ENCODE results near the gene POLR1A. TPM values are rescaled to one million over a fixed set of nuclear protein-coding genes. Genes with fewer than 3 reads are reported as not detected.

Gene POLR1A
- total and polyA plus RNA-seq, 4 donors, result 5.5 to 39.1 (median 9.7) TPM

GRCh38 chr2:86021396-86022378, 84.0 kb downstream of the POLR1A start:
- Histone ChIP-seq H3K9me3 (ENCODE audit: control insufficient read depth in 4 of 4, insufficient read depth in 3 of 4, low read length in 3 of 4) (no peaks in the 10 kb centered on the region), H3K4me1 (ENCODE audit: control insufficient read depth in 5 of 5, insufficient read depth in 5 of 5, low read length in 5 of 5) (peaks cover 0 to 10% (median 9%) of the 10 kb centered on the region in 5 donors), H3K4me3 (no peak overlapping the region), H3K27ac (ENCODE audit: low read depth in 1 of 2, low read length in 1 of 2) (no peak overlapping the region), H3K36me3 (ENCODE audit: control insufficient read depth in 4 of 4, insufficient read depth in 4 of 4, low read length in 4 of 4) (peaks cover 0 to 10% (median 2%) of the 10 kb centered on the region in 4 donors), H3K9ac (ENCODE audit: insufficient read depth in 1 of 2, low read length in 2 of 2) (no peak overlapping the region), H3K27me3 (ENCODE audit: control insufficient read depth in 3 of 3, insufficient read depth in 3 of 3, low read length in 2 of 3) (no peaks in the 10 kb centered on the region)
- no peak for DNase-seq
- no peak for TF ChIP-seq CTCF (IDR thresholded peaks at IDR 0.05; ENCODE audit: control extremely low read depth, extremely low read depth)
- ATAC-seq (ENCODE audit: insufficient read depth, low FRiP score), result no peak
- WGBS, 2 donors, result 85 to 95% methylated on average over 12 of the region's 12 CpGs

- TF ChIP-seq CTCF (IDR thresholded peaks at IDR 0.05; ENCODE audit: control extremely low read depth, extremely low read depth), result no peak
- Histone ChIP-seq H3K27me3 (ENCODE audit: control insufficient read depth in 3 of 3, insufficient read depth in 3 of 3, low read length in 2 of 3) (no peaks in the 10 kb centered on the region), H3K4me3 (no peak overlapping the region), H3K27ac (ENCODE audit: low read depth in 1 of 2, low read length in 1 of 2) (no peak overlapping the region), H3K9me3 (ENCODE audit: control insufficient read depth in 4 of 4, insufficient read depth in 3 of 4, low read length in 3 of 4) (no peaks in the 10 kb centered on the region), H3K36me3 (ENCODE audit: control insufficient read depth in 4 of 4, insufficient read depth in 4 of 4, low read length in 4 of 4) (peaks cover 0 to 6% (median 2%) of the 10 kb centered on the region in 4 donors), H3K9ac (ENCODE audit: insufficient read depth in 1 of 2, low read length in 2 of 2) (no peak overlapping the region), H3K4me1 (ENCODE audit: control insufficient read depth in 5 of 5, insufficient read depth in 5 of 5, low read length in 5 of 5) (peaks cover 0 to 10% (median 9%) of the 10 kb centered on the region in 5 donors)
- ATAC-seq (ENCODE audit: insufficient read depth, low FRiP score), result no peak
- WGBS, 2 donors, result 56 to 79% methylated on average over 7 of the region's 7 CpGs
- DNase-seq, result peak; percentile 72 to 85 (median 73)
Measured at GRCh38 chr2:86020984-86021383, 84.7 kb downstream of the POLR1A start.

- H3K9me3 ChIP-seq (ENCODE audit: control insufficient read depth in 4 of 4, insufficient read depth in 3 of 4, low read length in 3 of 4), result peaks cover 0 to 4% (median 0%) of the 10 kb centered on the region in 4 donors
- H3K36me3 ChIP-seq (ENCODE audit: control insufficient read depth in 4 of 4, insufficient read depth in 4 of 4, low read length in 4 of 4), result no peaks in the 10 kb centered on the region
- no peak overlapping the region for H3K4me3 ChIP-seq
- no peak overlapping the region for H3K9ac ChIP-seq (ENCODE audit: insufficient read depth in 1 of 2, low read length in 2 of 2)
- peaks cover 0 to 10% (median 9%) of the 10 kb centered on the region in 5 donors for H3K4me1 ChIP-seq (ENCODE audit: control insufficient read depth in 5 of 5, insufficient read depth in 5 of 5, low read length in 5 of 5)
- DNase-seq, result no peak
- H3K27ac ChIP-seq (ENCODE audit: low read depth in 1 of 2, low read length in 1 of 2), result no peak overlapping the region
- no peak for ATAC-seq (ENCODE audit: insufficient read depth, low FRiP score)
- WGBS, 2 donors, result 87 to 92% methylated on average over 5 of the region's 5 CpGs
- H3K27me3 ChIP-seq (ENCODE audit: control insufficient read depth in 3 of 3, insufficient read depth in 3 of 3, low read length in 2 of 3), result no peaks in the 10 kb centered on the region
- TF ChIP-seq CTCF (IDR thresholded peaks at IDR 0.05; ENCODE audit: control extremely low read depth, extremely low read depth), result no peak
Measured at GRCh38 chr2:86019121-86019520, 86.6 kb downstream of the POLR1A start.

Measured in lung (tissue), 12 donors.